Psoas muscle (tissue), 8 donors: ENCODE data around the gene TOP1. TPM values are rescaled to one million over a fixed set of nuclear protein-coding genes. Genes with fewer than 3 reads are reported as not detected.
A peak's percentile ranks its signal among the peaks of the same experiment; 100 is the strongest.

Experiments
- ATAC-seq, 4 donors: fragments of 200-7000 bp; cut with Tn5 transposase; one replicate each; pipeline ENCODE4 v1.9.1; 2020; ENCODE audit warnings: moderate library complexity in 3 of 4, mild to moderate bottlenecking in 2 of 4
- DNase-seq, 2 donors: peaks; one replicate each; pipeline ENCODE4 v3.0.0-alpha.2; 2020
- H3K27ac ChIP-seq: fragments of 200-600 bp; one replicate; pipeline ENCODE4 v1.8.0; 2022
- H3K27me3 ChIP-seq, 3 donors: fragments of 200-600 bp in 1 of 3; one replicate each; pipeline versions ENCODE4 v1.6.1 to v1.8.0; 2013 to 2022; ENCODE audit warnings: low read length in 2 of 3, mild to moderate bottlenecking in 2 of 3, moderate library complexity in 1 of 3; ENCODE audit not compliant: insufficient read depth in 3 of 3
- H3K36me3 ChIP-seq, 2 donors: fragments of 200-600 bp in 1 of 2; one replicate each; pipeline versions ENCODE4 v1.6.1 to v1.8.0; 2013 to 2022; ENCODE audit warnings: low read depth in 1 of 2, mild to moderate bottlenecking in 1 of 2, moderate library complexity in 1 of 2; ENCODE audit not compliant: insufficient read depth in 1 of 2
- H3K4me1 ChIP-seq: fragments of 200-600 bp; one replicate; pipeline ENCODE4 v1.8.0; 2022
- H3K4me3 ChIP-seq: fragments of 200-600 bp; one replicate; pipeline ENCODE4 v1.8.0; 2022; ENCODE audit warnings: mild to moderate bottlenecking
- H3K9me3 ChIP-seq: fragments of 200-600 bp; one replicate; pipeline ENCODE4 v1.8.0; 2022
- WGBS, 3 donors: extraction: QIAGEN DNeasy Blood & Tissue Kit; methylation state at CpG; one replicate each; pipeline versions ENCODE4 v1.1.6 to v1.1.7; 2013; 5-methylcytosine and 5-hydroxymethylcytosine counted together
- intact Hi-C, 2 donors: fragments of 100-400 bp; cut with DNase I; formaldehyde crosslinking; loops; one replicate each; pipeline versions ENCODE4 v1.11.0 to v1.14.2; 2022
- polyA plus RNA-seq, 3 donors: library from polyadenylated mRNA; stranded (reverse); fragments of 200-250 nt; gene quantifications; one replicate each; pipeline ENCODE4 v1.2.3, GENCODE V29; 2013
- total RNA-seq, 4 donors: library from RNA; stranded (reverse); fragmentation: NEBNext Ultra II Directional in 2 of 4; extraction: Animal tissue kit (Norgen Biotek cat#: 25700) in 2 of 4; gene quantifications; one replicate each; pipeline versions ENCODE4 v1.2.1 to v1.2.4, GENCODE V29; 2021 to 2023
- TF ChIP-seq, protein P1 (sequence below): fragments of 200-600 bp; IDR thresholded peaks from one replicate; pipeline ENCODE4 v1.8.0; 2022; ENCODE audit warnings: antibody characterized with exemption
- donor health status: healthy with polysubstance abuse.
- donor health status: DM: no; HTN: no; CAD: no; lungs with moderate emphysema.
- donor health status: Bipolar disorder and iron deficiency.
- donor health status: healthy.
- donor health status: DM: yes; HTN: yes; CAD: no.
- donor health status: DM: no; HTN: no; CAD: no.
- donor health status: DM: no; HTN: no; CAD: no.
- donor health status: DM: yes; HTN: yes; CAD: no.

The TOP1 gene
- total and polyA plus RNA-seq, 7 donors = 10.6 to 30.7 (median 22.2) TPM

DNA sequence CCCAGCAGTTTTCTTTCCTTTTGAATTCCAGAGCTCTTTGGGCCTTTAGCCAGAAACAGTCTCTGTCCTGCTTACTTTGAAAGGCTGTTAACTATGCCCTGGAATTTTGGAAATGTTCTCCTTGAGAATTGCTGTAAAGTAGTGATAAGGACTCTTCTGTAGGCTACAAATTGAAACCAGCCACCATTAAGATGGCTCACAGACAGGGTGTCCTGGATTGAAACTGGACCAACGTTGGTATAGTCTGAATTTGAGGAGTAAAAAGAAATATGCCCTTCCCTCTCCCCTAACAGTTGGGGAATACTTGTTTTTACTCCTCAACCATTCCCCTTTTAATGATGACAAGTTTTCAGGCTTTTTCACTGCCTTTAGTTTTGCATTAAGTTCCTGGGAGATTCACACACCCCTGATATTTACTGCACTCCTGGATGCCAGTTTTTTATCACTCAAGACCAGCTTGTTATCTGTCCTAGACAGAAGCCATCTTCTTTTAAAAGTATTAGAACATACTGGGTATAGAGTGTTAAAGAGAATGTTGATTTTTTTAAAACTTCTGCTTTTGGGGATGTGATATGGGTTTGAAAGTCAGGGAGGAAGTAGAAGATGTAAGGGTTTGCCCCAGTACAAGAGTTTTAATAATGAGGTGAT is 21.9 kb downstream of the TOP1 start:
- 17 to 30% (median 24%) methylated on average over 1 of the region's 1 CpG for WGBS, 3 donors
- Histone ChIP-seq H3K36me3 (no peaks in the 10 kb centered on the region), H3K4me1 (peaks cover 96% of the 10 kb centered on the region), H3K4me3 (no peak overlapping the region), H3K27ac (no peak overlapping the region), H3K27me3 (no peaks in the 10 kb centered on the region), H3K9me3 (no peaks in the 10 kb centered on the region)
- TF ChIP-seq, protein P1, sequence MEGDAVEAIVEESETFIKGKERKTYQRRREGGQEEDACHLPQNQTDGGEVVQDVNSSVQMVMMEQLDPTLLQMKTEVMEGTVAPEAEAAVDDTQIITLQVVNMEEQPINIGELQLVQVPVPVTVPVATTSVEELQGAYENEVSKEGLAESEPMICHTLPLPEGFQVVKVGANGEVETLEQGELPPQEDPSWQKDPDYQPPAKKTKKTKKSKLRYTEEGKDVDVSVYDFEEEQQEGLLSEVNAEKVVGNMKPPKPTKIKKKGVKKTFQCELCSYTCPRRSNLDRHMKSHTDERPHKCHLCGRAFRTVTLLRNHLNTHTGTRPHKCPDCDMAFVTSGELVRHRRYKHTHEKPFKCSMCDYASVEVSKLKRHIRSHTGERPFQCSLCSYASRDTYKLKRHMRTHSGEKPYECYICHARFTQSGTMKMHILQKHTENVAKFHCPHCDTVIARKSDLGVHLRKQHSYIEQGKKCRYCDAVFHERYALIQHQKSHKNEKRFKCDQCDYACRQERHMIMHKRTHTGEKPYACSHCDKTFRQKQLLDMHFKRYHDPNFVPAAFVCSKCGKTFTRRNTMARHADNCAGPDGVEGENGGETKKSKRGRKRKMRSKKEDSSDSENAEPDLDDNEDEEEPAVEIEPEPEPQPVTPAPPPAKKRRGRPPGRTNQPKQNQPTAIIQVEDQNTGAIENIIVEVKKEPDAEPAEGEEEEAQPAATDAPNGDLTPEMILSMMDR = no peak
- intact Hi-C loops = no loop called here
- DNase-seq (no peak), ATAC-seq (no peak)

DNA sequence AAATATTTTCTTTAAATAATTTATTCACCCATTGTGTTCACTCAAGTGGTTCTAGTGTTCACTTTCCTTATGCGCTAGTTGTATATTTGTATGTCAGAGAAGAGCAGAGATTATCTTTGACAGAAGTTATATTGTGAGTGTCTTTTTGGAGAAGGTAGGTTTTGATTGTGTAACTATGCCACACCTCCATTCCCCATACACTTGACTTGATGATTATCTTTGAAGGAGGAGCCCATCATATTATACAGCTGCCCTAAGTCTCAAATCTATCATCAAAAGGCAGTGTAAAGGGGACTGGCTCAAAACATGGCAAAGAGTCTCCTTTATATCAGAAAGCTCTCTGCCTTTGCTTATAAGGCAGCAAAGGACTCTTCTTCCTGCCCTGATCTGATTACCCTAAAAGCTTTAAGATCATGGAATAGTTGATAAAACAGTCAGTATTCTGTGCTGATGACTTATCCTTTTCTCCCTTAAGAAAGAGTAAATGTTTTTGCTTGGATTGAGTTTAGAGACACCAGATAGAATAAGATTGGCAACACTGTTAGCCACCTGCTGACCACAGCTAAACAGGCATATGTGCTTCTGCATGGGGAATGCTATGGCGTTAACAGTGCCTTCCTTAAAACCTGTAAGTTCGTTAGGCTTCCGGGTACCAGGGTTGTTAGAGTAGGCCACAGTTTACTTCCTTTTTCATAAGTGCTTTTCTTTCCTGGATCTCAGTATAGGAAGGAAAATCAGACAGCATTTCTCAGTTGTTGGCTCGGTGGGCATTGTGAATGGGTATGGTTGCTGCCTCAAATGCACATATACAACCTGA is 22.6 kb downstream of the TOP1 start:
- ATAC-seq (peak in 3 of 4 donors; percentile 36 to 53 (median 44)), DNase-seq (no peak)
- Histone ChIP-seq H3K36me3 (no peaks in the 10 kb centered on the region), H3K9me3 (no peaks in the 10 kb centered on the region), H3K27me3 (no peaks in the 10 kb centered on the region), H3K27ac (no peak overlapping the region), H3K4me1 (peaks cover 91% of the 10 kb centered on the region), H3K4me3 (no peak overlapping the region)
- WGBS, 3 donors = 49 to 65% (median 56%) methylated on average over 5 of the region's 5 CpGs
- TF ChIP-seq, protein P1 = no peak
- intact Hi-C loops = no loop called here

DNA sequence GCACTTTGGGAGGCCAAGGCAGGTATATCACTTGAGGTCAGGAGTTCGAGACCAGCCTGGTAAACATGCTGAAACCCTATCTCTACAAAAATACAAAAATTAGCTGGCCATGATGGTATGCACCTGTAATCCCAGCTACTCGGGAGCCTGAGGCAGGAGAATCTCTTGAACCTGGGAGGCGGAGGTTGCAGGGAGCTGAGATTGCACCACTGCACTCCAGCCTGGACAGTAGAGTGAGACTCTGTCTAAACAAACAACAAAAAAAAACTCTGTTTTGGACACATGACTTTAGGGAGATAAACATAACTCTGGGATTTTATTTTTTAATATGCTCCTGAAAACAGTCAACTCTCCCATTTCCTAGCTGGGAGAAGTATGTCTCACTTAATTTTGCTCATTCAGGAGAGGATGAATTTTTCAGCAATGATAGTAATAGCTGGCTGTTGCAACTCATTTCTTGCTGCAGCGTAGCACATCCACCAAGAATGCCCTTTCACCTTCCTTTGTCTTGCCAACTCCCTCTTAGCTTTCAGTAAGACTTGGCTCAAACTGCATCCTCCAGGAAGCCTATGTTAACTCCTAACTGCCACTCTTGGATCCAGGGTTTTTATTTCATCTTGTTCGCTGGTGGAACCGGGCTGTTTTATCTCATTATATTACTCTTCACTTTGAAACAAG is 24.3 kb downstream of the TOP1 start:
- TF ChIP-seq, protein P1 = no peak
- Histone ChIP-seq H3K4me1 (peaks cover 84% of the 10 kb centered on the region), H3K4me3 (no peak overlapping the region), H3K27ac (no peak overlapping the region), H3K27me3 (no peaks in the 10 kb centered on the region), H3K9me3 (no peaks in the 10 kb centered on the region), H3K36me3 (no peaks in the 10 kb centered on the region)
- ATAC-seq = peak in 3 of 4 donors; percentile 39 to 72 (median 62)
- 38 to 59% (median 45%) methylated on average over 6 of the region's 6 CpGs for WGBS, 3 donors
- intact Hi-C loops = no loop called here
- no peak for DNase-seq

DNA sequence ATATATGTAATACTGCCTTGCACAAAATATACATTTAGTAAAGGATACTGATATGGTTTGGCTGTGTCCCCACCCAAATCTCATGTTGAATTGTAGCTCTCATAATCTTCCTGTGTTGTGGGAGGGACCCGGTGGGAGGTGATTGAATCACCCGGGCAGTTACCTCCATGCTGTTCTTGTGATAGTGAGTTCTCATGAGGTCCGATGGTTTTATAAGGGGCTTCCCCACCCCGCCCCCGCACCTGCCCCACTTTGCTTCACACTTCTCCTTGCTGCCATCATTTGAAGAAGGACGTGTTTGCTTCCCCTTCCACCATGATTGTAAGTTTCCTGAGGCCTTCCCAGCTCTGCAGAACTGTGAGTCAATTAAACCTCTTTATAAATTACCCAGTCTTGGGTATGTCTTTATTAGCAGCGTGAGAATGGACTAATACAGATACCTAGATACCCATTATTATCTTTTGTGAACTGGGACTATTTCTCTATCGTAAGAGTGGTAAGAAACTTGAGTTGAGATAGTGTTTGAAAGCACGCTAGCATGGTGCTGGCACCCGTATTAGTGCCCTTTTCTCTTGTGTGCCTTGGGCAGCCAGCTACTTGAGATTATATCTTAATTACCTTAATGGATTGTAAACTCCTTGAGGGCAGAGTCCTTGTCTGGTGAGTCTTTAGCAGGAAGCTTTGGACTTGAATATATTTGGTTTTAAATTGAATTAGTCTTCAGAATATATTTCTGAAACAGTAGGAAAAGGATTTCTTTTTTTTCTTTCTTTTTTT is 25.6 kb downstream of the TOP1 start:
- Histone ChIP-seq H3K4me1 (peaks cover 77% of the 10 kb centered on the region), H3K27ac (no peak overlapping the region), H3K9me3 (no peaks in the 10 kb centered on the region), H3K36me3 (no peaks in the 10 kb centered on the region), H3K4me3 (no peak overlapping the region), H3K27me3 (no peaks in the 10 kb centered on the region)
- ATAC-seq (no peak), DNase-seq (no peak)
- WGBS, 3 donors = 83 to 92% (median 89%) methylated on average over 10 of the region's 10 CpGs
- TF ChIP-seq, protein P1 = no peak
- intact Hi-C loops = no loop called here
